K562 (cell line): ENCODE measurements around the gene TPBGL. TPM values are rescaled to one million over a fixed set of nuclear protein-coding genes. Genes with fewer than 3 reads are reported as not detected.

ENCODE experiments used
- COPS2 ChIP-seq: fragments of 450-650 bp; conservative IDR thresholded peaks from 2 replicates; pipeline ENCODE4 v1.6.1; 2016; ENCODE audit warnings: mild to moderate bottlenecking, moderate library complexity
- IRF2 ChIP-seq: sonication (generic); formaldehyde crosslinking; IDR thresholded peaks from 2 replicates; pipeline ENCODE4 v1.8.1; 2022; ENCODE audit warnings: mild to moderate bottlenecking, missing genetic modification reagents
- MTF1 ChIP-seq: fragments of 250-450 bp; sonication (Bioruptor Pico); IDR thresholded peaks from 2 replicates; pipeline ENCODE4 v1.9.0; 2021; ENCODE audit warnings: moderate library complexity, mild to moderate bottlenecking, inconsistent platforms, borderline replicate concordance
- NCOA1 ChIP-seq: fragments of 450-650 bp; IDR thresholded peaks from 2 replicates; pipeline ENCODE4 v1.6.1; 2016; ENCODE audit warnings: low read depth
- NFIC ChIP-seq: fragments of 450-650 bp; IDR thresholded peaks from 2 replicates; pipeline ENCODE4 v1.6.1; 2017; ENCODE audit warnings: mild to moderate bottlenecking, inconsistent platforms
- NRF1 ChIP-seq, 2 experiments: fragments of 450-650 bp; IDR thresholded peaks in 1 of 2; conservative IDR thresholded peaks in 1 of 2; 2 replicates each; pipeline ENCODE4 v1.6.1; 2014; ENCODE audit warnings: mild to moderate bottlenecking in 2 of 2
- PHF8 ChIP-seq: fragments of 200-600 bp; sonication (generic); IDR thresholded peaks from 2 replicates; pipeline ENCODE4 v1.6.1; 2012; ENCODE audit warnings: mixed run types, mild to moderate bottlenecking, inconsistent platforms, low read length, moderate library complexity, borderline replicate concordance
- PURB ChIP-seq: sonication (generic); formaldehyde crosslinking; IDR thresholded peaks from 2 replicates; pipeline ENCODE4 v1.9.0; 2021; ENCODE audit warnings: low read depth, mild to moderate bottlenecking, missing genetic modification reagents
- RBM34 ChIP-seq: fragments of 200-400 bp; formaldehyde crosslinking; IDR thresholded peaks from 2 replicates; pipeline ENCODE4 v1.6.1; 2018; ENCODE audit warnings: low read length, borderline replicate concordance; ENCODE audit not compliant: insufficient read depth
- SIX5 ChIP-seq, 2 experiments: IDR thresholded peaks; 2 replicates each; pipeline ENCODE4 v1.6.1; 2011; ENCODE audit warnings: low read length in 2 of 2, borderline replicate concordance in 1 of 2, low read depth in 1 of 2, mild to moderate bottlenecking in 1 of 2, moderate library complexity in 1 of 2; ENCODE audit not compliant: insufficient read depth in 1 of 2
- YY1 ChIP-seq, 3 experiments: IDR thresholded peaks; 2 replicates each; pipeline ENCODE4 v1.6.1; 2011; ENCODE audit warnings: low read length in 2 of 3, mild to moderate bottlenecking in 2 of 3, moderate library complexity in 2 of 3, borderline replicate concordance in 1 of 3, control low read depth in 1 of 3, low read depth in 1 of 3; ENCODE audit not compliant: insufficient read depth in 3 of 3, insufficient replicate concordance in 2 of 3, control insufficient read depth in 1 of 3, insufficient read length in 1 of 3; ENCODE audit errors: extremely low read depth in 1 of 3
- ZNF24 ChIP-seq: fragments of 450-650 bp; IDR thresholded peaks from 2 replicates; pipeline ENCODE4 v1.6.1; 2016
- polyA plus RNA-seq, 8 experiments: library from polyadenylated mRNA; depleted of rRNA in 4 of 8; stranded (reverse) in 5 of 8; unstranded in 3 of 8; fragments of >200 nt; fragmentation: Nextera tagmentation in 2 of 8; fragmentation: Illumina TruSeq in 1 of 8; extraction: Ambion mirVana in 2 of 8; extraction: Trizol in 1 of 8; gene quantifications; 2 replicates each; pipeline versions ENCODE4 v1.2.1 to v1.2.3, GENCODE V29; 2011 to 2014; ENCODE audit warnings: inconsistent platforms in 1 of 8, missing spikeins in 1 of 8
- total RNA-seq, 7 experiments: library from RNA; depleted of rRNA in 6 of 7; stranded (reverse); fragments of >200 nt in 6 of 7; fragmentation: Illumina TruSeq in 2 of 7; extraction: Trizol in 2 of 7; gene quantifications; 2 replicates each; pipeline versions ENCODE4 v1.2.1 to v1.2.3, GENCODE V29; 2011 to 2021; ENCODE audit warnings: low replicate concordance in 1 of 7
- TF ChIP-seq, protein P1 (sequence below), 2 experiments: fragments of 450-650 bp; IDR thresholded peaks; 2 replicates each; pipeline ENCODE4 v1.6.1; 2016; ENCODE audit warnings: mild to moderate bottlenecking in 2 of 2, borderline replicate concordance in 1 of 2, low read depth in 1 of 2, moderate library complexity in 1 of 2
- TF ChIP-seq, protein P2 (sequence below): sonication (generic); formaldehyde crosslinking; IDR thresholded peaks from 2 replicates; pipeline ENCODE4 v1.8.0; 2023; ENCODE audit warnings: mild to moderate bottlenecking, missing genetic modification reagents

The TPBGL gene
- total and polyA plus RNA-seq, 9 of the 15 experiments (the other 6 are each of a cell fraction or from before 2014, with no cell fraction given): 0.04 to 0.11 (median 0.06) TPM; not detected in 6

DNA sequence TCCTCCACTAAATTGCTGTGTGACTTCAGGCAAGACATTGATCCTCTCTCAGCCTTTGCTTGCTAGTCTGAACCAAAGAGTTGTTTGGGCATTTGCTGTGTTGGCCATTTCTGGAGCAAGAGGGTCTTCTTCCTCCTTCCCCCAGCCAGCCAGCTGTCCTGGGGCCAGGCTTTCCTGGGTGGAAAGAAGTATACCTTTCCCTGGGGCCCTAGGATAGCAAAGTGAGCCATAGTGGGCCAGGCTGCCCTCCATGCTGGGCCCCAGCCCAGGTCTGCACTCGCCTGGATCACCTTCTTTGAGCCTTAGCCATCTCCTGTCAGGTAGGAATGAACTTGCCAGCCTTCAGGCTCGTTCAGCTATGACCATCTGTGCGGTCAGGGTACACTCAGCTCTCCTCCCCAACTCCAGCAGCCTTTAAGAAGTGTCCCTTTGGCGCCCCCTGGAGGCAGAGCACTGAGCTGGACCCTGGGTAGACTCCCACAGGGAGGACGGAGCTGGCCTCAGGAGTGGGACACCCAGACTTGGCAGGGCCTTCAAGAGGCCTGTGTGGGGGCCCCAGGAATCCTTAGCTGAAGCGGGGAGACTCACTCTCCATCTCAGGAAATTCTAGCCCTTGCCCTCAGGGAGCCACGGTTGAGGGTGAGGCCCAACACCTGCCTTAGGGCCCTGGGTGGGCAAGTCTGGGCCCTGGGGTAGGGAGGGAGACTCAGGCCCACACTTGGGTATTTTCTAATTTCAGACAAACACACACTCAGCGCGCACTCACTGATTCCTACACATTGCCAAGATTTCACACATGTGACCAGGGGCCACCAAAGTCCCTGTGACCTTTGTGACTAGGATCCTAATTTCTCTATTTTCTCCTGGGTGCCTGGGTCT lies 35.6 kb upstream of the TPBGL start (continued):
- TF ChIP-seq, protein P1, sequence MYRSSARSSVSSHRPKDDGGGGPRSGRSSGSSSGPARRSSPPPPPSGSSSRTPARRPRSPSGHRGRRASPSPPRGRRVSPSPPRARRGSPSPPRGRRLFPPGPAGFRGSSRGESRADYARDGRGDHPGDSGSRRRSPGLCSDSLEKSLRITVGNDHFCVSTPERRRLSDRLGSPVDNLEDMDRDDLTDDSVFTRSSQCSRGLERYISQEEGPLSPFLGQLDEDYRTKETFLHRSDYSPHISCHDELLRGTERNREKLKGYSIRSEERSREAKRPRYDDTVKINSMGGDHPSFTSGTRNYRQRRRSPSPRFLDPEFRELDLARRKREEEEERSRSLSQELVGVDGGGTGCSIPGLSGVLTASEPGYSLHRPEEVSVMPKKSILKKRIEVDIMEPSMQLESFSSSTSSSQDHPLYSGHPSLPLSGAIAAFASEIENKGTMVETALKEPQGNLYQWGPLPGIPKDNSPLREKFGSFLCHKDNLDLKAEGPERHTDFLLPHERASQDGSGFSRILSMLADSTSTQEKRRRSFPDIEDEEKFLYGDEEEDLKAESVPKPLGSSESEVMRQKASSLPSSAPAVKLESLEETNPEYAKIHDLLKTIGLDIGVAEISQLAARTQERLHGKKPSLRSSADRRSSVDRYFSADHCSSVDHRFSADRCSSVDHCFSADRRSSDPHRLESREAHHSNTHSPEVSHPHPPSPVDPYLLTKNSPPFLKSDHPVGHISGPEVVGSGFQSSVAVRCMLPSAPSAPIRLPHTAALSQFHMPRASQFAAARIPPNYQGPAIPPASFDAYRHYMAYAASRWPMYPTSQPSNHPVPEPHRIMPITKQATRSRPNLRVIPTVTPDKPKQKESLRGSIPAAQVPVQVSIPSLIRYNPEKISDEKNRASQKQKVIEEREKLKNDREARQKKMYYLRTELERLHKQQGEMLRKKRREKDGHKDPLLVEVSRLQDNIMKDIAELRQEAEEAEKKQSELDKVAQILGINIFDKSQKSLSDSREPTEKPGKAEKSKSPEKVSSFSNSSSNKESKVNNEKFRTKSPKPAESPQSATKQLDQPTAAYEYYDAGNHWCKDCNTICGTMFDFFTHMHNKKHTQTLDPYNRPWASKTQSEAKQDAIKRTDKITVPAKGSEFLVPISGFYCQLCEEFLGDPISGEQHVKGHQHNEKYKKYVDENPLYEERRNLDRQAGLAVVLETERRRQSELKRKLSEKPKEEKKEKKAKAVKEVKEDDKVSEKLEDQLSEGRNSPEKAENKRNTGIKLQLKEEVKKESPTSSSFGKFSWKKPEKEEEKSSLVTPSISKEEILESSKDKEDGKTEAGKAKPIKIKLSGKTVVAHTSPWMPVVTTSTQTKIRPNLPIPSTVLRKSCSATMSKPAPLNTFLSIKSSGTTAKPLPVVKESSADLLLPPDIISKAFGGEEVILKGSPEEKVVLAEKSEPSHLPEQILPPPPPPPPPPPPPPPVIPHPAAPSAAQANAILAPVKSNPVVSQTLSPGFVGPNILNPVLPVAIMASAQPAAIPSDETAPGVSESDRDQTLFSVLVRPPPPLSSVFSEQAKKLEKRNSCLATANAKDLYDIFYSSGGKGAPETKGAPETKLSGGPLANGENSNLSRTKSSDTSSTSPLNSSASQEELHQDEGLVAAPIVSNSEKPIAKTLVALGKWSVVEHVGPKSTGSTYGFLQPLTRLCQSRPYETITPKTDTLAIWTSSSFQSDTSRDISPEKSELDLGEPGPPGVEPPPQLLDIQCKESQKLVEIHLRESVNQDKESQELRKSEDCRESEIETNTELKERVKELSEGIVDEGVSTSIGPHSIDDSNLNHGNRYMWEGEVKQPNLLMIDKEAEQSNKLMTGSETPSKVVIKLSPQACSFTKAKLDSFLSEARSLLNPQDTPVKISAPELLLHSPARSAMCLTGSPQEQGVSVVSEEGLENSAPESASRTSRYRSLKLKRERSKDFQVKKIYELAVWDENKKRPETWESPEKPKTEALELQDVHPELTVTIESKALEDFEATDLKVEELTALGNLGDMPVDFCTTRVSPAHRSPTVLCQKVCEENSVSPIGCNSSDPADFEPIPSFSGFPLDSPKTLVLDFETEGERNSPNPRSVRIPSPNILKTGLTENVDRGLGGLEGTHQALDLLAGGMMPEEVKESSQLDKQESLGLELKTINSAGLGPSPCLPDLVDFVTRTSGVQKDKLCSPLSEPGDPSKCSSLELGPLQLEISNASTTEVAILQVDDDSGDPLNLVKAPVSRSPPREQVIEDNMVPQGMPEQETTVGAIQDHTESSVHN (IDR thresholded peaks at IDR 0.05; ENCODE audit: borderline replicate concordance in 1 of 2, low read depth in 1 of 2): no peak
- no peak for TF ChIP-seq PURB (CRISPR knock-in tag)
- TF ChIP-seq IRF2 (CRISPR knock-in tag): no peak
- TF ChIP-seq NCOA1: no peak
- TF ChIP-seq RBM34: no peak
- no peak for TF ChIP-seq COPS2
- TF ChIP-seq ZNF24: no peak
- no peak for TF ChIP-seq MTF1 (CRISPR knock-in tag)
- no peak for TF ChIP-seq NFIC
- TF ChIP-seq SIX5 (IDR thresholded peaks at IDR 0.05; ENCODE audit: borderline replicate concordance in 1 of 2, insufficient read depth in 1 of 2, low read depth in 1 of 2, low read length in 2 of 2): no peak
- TF ChIP-seq NRF1 (conservative IDR thresholded peaks at IDR 0.05 in 1 of 2, IDR thresholded peaks at IDR 0.05 in 1 of 2): no peak
- TF ChIP-seq, protein P2, sequence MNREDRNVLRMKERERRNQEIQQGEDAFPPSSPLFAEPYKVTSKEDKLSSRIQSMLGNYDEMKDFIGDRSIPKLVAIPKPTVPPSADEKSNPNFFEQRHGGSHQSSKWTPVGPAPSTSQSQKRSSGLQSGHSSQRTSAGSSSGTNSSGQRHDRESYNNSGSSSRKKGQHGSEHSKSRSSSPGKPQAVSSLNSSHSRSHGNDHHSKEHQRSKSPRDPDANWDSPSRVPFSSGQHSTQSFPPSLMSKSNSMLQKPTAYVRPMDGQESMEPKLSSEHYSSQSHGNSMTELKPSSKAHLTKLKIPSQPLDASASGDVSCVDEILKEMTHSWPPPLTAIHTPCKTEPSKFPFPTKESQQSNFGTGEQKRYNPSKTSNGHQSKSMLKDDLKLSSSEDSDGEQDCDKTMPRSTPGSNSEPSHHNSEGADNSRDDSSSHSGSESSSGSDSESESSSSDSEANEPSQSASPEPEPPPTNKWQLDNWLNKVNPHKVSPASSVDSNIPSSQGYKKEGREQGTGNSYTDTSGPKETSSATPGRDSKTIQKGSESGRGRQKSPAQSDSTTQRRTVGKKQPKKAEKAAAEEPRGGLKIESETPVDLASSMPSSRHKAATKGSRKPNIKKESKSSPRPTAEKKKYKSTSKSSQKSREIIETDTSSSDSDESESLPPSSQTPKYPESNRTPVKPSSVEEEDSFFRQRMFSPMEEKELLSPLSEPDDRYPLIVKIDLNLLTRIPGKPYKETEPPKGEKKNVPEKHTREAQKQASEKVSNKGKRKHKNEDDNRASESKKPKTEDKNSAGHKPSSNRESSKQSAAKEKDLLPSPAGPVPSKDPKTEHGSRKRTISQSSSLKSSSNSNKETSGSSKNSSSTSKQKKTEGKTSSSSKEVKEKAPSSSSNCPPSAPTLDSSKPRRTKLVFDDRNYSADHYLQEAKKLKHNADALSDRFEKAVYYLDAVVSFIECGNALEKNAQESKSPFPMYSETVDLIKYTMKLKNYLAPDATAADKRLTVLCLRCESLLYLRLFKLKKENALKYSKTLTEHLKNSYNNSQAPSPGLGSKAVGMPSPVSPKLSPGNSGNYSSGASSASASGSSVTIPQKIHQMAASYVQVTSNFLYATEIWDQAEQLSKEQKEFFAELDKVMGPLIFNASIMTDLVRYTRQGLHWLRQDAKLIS (CRISPR knock-in tag): no peak
- TF ChIP-seq YY1 (IDR thresholded peaks at IDR 0.05; ENCODE audit: borderline replicate concordance in 1 of 3, control insufficient read depth in 1 of 3, extremely low read depth in 1 of 3, insufficient read depth in 3 of 3, insufficient read length in 1 of 3, insufficient replicate concordance in 2 of 3, low read depth in 1 of 3, low read length in 2 of 3): no peak
- TF ChIP-seq PHF8: no peak
